ENCODE measurements around the gene MRNIP.
"Not testable (repeated sequence)": the region's sequence is repeated elsewhere in the genome, so short reads cannot be mapped to it uniquely, and the experiment has no call there.

MRNIP gene

DNA sequence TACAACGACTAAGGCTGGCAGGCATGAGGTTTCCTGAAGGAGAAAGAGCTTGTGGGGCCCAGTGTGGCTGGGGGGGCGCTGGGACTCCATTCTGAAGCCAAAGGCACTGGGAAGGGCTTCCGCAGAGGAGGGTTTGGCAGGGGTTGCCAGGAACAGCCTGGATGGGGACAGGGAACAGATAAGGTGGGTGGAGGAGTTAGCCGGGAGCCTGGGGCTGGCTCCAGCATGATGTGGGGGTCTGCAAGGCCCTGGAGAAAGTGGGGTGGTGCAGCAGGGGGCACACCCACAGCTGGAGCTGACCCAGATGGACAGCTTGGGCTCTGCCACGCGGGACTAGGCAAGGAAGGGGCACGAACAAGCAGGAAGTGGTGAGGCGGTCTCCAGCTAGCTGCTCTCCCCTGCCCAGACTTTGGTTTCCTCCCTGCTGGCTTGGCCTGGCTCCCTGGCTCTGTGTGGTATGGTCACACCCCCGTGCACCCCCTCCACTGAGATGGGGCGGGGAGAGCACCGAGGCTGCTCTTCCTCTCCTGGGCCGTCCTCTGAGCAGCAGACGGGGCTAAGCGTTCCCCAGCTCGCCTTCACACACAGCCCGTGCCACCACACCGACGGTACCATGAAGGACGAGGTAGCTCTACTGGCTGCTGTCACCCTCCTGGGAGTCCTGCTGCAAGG is 65.0 kb downstream of the MRNIP start, which contains the start of gene LTC4S:
Gene LTC4S (plus strand): TSS at position 519 of the 672 bp plus-strand sequence. CDS start 95 bp downstream, at position 614.
- DNase-seq (ENCODE audit: low read depth in 2 of 2), result no peak

DNA sequence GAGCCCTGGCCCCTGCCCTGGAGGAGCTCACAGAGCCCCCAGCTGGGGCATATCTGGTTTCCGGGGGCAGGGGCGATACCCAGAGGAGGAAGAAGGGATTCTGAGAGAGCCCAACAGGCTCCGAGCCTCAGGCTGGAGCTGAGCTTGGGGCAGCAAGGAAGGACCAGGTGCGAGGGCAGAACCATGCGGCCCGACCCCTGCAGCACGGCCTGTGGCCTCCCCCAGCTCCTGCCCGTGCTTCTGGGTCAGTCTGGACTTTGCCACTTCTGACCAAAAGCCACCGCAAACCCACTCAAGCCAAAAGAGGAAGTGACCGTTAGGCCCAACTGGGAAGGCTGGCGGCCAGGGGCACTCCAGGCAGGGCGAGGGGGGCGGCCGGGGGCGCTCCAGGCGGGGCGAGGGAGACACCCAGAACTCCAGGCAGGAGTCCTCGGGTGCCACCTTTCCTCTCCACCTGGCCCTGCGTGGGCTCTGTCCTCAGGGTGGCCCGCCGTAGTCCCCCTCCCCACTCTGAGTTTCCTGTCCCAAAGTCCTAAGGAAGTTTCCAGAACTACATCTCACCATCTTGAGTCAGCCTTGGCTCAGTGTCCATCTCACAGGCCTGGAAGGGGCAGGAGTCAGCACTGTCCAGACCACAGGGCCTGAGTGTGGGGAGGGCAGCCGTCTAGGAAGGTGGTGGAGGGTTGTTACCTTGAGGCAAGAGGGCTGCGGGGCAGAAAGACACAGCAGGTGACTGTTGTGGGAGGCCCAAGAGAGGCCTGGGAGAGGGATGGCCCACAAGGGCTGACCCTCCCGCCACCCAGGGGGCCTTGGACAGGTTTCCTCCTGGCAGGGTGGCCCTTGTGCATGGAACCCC is 65.8 kb downstream of the MRNIP start:
- DNase-seq (ENCODE audit: low read depth in 2 of 2), result no peak

DNA sequence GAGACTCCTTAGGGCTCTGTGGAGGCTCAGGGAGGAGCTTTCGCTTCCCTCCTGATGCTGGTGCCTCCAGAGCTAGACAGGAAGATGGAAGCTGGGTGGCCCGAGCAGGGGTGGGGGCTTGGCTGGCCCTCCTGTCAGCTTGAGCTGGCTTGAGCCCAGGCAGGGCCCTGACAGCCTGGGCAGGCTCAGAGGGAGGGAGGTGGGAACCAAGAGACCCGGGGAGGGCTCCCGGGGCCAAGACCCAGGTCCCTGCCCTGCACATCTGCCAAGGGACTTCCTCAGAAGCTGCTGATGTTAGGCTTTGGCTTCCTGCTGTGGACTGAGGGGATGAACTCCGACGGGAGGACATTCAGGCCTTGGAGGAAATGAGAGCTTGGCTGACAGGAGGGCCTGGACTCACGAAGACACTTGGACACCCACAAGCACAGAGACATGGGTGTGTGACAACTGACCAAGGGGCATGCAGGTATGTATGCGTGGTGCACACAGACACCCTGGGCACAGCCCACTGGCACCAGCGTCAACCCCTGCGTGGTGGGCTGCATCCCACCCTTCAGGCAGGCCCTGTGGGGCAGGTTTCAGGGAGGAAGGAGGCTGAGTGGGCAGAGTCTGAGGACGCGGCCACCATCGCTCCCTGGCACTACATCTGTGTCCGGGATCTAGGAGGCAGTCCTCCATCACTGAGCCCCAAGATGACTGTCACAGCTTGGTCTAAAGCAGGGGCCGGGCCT is 66.6 kb downstream of the MRNIP start:
- DNase-seq (ENCODE audit: low read depth in 2 of 2), result no peak

DNA sequence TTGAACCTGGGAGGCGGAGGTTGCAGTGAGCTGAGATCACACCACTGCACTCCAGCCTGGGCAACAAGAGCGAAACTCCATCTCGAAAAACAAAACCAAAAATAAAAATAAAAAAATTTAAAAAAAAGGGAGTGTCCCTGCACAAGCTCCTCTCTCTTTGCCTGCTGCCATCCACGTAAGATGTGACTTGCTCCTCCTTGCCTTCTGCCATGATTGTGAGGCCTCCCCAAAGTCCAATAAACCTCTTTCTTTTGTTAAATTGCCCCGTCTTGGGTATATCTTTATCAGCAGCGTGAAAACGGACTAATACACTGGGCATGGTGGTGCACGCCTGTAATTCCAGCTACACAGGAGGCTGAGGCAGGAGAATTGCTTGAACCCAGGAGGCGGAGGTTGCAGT is 69.3 kb downstream of the MRNIP start:
- DNase-seq (ENCODE audit: low read depth in 2 of 2), result not testable (repeated sequence)

DNA sequence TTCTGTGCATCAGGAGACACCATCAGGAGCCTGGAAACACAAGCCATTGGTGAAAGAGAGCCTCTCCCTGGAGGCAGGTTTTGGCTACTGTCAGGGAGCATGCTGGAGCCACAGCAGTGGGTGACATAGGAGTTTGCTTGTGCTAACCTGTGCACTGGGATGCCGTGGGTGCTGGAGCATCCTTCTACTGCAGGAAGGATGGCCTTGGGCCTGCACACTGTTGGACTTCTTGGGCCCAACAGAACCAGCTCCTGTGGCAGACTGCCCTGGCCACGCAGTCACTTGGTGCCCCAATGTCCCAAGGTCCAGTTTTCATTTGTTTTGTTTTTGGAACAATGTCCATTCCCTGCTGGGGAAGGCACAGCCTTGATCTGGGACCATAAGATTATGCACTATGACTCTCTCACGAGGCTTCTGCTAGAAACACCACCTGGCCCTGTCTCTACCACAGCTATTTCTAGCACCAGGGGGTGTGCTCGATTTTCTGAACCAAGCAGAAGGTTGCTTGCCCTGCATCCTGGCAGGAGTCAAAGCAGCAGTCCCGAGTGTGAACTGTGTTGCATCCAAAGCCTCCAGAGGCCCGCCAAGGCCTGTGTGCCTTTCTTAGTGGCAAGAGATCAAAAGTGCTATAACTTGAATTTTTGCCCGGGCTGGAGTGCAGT is 70.3 kb downstream of the MRNIP start:
- DNase-seq (ENCODE audit: low read depth in 2 of 2), result no peak
